Cortex of kidney (tissue), 1 donor: ENCODE results near the gene TEX13C.
"Not testable (repeated sequence)": the region's sequence is repeated elsewhere in the genome, so short reads cannot be mapped to it uniquely, and the experiment has no call there.

Source experiments
- DNase-seq: peaks from one replicate; lab custom pipeline; 2025; lab: John Stamatoyannopoulos, UW

Gene TEX13C

DNA sequence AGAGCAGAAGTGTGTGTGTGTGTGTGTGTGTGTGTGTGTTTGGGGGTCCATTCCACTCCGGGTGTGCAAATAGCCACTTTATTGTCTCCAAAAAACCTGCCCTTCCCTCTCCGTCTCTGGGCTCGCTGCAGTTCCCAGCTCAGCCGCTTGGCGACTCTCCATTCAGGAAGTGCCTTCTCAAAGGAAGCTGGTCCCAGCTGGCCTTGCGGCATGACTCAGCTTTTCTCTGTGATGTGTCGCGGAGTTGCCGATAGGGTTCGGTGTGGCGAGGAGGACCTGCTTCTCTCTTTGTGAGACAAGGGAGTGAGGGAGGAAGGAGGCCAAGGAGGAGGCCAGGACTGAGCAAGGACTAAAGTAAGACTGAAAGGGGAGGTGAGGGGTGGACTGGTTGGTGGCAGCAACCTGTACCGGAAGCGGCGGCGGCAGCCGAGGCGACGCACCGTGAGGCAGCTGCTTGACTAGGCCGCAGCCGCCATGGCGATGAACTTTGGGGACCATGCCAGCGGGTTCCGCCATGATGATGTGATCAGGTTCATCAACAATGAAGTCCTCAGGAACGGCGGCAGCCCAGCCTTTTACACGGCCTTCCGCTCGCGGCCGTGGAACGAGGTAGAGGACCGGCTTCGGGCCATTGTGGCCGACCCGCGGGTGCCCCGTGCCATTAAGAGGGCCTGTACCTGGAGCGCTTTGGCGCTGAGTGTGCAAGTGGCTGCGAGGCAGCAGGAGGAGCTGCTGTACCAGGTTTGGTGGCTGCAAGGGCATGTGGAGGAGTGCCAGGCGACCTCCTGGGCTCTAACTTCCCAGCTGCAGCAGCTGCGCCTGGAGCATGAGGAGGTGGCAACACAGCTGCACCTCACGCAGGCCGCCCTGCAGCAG is at the start of gene TEX13C:
Gene TEX13C, plus strand, starts transcription at position 226 of the 876 bp plus-strand sequence. Its CDS starts 249 bp downstream, at position 475.
- DNase-seq = no peak

DNA sequence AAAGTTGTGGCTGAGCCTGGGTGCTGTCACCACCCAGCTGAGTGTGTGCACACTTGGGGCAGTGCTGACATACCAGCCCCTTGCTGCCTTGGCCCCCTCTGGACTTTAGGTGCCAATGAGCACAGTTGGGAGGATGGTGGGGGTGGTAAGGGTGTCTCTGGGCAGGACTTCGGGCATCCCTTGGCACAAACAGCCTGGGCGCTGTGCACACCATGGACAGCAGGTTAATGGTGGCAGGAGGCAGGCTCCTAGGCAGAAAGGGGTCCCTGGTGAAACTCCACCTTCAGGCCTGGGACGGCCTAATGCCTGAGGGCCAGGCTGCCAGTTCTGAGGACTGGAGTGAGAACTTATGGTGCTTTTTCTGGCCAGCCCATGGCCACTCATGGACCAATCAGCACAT is 32.4 kb upstream of the TEX13C start:
- DNase-seq = no peak

DNA sequence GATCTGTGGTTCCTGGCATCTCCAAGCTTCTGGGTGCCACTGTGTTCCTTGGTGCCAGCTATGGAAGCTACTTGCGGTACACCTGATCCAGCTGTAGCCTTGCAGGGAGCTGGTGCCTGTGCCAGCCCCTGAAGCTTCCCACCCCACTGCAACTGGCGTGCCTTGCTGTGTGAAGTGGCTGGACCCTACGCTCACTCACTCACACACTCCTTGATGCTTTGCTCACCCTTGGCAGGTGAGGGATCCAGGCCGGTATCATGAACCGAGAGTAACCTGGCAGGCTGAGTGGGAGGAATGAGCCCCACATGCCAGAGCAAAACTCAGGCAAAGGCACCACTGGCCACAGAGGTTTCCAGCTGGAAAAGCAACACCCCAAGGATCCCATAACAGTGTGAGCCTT is 31.3 kb upstream of the TEX13C start:
- DNase-seq = no peak

DNA sequence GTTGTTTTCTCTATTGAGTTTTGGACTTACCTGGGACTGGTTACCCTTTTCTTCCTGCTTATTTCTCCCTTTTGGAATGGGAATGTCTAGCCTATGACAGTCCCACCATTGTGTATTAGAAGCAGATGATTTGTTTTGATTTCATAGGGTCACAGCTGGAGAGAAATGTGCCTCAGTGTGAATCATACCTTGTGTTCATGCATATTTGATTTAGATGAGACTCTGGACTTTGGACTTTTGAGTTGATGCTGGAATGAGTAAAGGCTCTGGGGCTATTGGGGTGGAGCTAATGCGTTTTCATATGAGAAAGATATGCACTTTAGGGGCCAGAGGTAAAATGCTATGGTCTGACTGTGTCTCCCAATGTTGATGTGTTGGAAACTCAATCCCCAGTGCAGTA is 30.5 kb upstream of the TEX13C start:
- DNase-seq = no peak

DNA sequence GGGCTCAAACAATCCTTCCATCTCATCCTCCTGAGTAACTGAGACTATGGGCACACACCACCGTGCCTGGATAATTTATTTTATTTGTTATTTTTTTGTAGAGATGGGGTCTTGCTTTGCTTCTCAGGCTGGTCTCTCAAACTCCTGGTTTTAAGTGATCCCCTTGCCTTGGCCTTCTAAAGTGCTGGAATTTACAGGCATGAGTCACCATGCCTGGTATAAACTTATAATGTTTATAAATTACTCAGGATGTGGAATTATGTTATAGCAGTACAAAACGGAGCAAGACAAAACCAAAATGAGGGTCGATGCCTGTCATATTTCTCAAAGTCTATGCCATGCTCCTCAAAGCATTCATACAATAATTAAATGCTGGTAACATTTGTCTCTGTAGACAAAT is 29.8 kb upstream of the TEX13C start:
- no peak for DNase-seq

DNA sequence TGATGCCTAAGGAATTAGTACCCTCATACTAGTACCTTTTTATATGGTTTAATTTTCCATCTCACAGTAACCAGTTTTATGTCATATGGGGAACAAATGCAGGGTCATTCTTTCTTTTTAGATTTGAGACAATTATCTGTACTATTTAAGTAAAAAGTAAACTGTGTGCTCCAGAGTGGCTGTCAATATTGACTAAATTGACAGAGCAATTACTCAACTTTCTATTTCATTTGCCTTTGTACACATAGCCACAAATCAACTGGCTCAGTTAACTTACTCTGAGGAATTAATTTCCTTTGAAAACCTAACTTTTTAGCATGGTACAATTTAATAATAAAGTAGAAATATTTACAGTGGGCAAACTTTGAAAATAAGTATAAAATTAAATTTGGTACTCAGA is 28.5 kb upstream of the TEX13C start:
- no peak for DNase-seq

DNA sequence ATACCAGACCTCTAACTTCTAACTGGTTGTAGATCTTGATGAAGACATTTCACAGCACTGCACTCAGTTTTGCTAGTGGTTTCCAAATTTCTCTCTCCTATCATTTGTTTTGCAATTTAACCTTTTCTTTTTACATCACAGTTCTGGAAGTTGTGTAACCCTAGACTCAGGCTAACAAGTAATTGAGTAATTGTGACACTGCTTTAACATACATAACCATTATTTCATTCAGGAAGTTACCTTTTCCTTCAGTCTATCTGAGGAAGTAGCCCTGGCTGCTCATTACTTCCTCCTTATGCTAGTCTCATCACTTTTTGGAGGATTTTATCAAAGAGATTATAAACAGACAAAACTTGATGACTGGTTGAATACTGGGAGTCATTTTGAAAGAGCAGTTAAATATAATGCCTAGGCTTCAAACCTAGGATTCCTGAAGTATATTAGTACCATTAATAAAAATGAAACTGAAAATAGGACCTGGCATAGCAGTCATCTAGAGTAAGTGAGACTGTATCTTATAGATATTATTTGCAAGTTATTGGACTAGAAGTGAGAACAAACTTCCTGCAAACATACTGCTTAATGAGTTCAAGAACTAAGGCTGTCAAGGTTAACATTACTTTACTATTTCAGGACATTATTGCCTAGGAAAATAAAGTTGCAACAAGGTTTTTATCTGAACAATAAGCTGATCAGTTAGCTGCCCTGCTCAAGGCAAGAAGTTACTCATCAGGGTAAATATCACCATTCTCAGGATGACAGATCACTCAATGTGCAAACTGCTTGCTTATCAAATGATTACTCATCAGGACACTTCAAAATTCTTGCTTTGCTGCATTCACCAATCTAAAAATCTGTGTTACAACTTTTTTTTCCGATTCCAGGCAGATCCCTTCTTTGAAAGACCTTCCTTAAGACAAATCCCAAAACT is 25.6 kb upstream of the TEX13C start:
- no peak for DNase-seq

DNA sequence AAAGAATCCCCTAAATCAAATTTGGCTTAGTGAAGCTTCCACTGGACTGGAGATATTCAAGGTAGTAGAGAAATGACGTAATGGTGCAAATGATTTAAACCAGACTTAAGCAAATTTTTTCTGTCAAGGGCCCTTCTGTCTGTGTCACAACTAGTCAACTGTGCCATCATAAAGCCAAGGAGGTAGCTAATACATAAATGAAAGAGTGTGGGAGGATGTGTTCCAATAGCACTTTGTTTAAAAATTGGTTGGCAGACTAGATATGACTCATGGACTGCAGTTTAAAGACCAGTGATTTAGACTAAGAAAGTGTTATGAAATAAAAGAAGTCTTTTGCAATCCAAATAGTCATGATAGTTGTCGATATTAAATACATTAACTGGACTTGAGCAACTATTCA is 24.3 kb upstream of the TEX13C start:
- no peak for DNase-seq

DNA sequence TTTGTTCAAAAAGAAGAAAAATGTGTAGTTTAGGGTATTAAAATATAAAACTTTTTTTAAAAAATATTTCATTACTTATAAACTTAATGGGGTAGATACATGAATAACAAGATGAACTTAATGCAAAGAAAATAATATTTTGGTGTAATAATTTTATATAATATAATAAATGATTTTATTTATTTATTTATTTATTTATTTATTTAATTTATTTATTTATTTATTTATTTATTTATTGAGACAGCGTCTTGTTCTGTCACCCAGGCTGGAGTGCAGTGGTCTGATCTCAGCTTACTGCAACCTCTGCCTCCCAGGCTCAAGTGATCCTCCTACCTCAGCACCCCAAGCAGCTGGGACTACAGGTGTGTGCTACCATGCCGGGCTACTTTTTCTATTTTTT is 20.8 kb upstream of the TEX13C start:
- no peak for DNase-seq

DNA sequence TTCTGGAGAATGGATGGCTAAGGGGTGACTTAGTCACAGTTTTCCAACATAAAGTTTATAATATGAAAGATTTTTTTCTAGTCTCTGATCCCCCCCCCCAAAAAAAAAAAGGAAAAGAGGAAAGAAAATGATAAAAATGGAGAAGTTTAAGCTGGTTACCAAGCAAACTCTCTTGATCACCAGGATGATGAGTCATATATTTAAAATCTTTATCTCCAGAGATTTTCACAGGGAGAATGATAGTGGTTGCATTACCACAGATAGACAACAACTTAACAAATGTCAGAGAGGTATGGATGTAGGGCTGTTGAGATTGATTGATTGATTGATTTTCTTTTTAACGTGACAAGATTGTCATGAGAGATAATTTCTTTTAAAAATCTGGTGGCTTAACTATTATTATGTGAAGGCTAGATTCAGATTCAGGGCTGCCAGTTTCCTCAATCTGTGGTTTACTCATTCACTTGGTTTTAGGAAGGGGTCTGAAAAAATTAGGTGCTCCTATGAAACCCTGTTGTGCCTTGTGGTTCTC is 13.3 kb upstream of the TEX13C start:
- no peak for DNase-seq

DNA sequence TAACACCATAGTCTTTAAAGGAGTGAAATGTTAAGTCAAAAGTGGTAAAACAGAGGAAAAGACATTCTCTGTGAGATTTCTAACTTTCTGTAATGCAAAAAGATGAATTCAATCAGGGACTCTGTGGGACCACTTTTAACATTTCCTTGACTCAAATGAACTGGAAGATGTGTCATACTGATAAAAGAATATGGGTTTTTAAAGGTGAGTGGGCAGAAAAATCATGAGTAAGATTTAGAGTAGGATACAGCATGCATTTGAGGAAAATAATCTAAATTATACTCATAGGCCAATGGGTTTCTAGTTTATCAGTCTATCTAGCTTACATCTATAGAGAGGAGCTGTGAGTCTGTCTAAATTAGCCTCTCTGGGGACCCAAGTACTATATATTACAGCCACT is 11.0 kb upstream of the TEX13C start:
- DNase-seq = no peak

DNA sequence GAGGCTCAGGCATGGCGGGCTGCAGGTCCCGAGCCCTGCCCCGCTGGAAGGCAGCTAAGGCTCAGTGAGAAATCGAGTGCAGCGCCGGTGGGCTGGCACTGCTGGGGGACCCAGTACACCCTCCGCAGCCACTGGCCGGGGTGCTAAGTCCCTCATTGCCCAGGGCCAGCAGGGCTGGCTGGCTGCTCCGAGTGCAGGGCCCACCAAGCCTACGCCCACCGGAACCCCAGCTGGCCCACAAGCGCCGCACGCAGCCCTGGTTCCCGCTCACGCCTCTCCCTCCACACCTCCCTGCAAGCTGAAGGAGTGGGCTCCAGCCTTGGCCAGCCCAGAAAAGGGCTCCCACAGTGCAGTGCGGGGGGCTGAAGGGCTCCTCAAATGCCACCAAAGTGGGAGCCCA is 505 bp upstream of the TEX13C start:
- not testable (repeated sequence) for DNase-seq

DNA sequence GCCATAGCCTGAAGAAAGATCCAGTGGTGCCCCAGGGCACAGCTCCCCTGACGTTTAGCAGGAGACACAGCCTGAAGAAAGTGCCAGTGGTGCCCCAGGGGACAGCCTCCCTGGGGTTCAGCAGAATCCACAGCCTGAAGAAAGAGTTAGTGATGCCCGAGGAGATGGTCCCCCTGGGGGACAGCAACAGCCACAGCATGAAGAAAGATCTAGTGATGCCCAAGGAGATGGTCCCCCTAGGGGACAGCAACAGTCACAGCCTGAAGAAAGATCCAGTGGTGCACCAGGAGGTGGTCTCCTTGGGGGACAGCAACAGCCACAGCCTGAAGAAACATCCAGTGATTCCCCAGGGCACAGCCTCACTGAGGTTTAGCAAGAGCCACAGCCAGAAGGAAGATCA is 2.8 kb downstream of the TEX13C start:
- no peak for DNase-seq

DNA sequence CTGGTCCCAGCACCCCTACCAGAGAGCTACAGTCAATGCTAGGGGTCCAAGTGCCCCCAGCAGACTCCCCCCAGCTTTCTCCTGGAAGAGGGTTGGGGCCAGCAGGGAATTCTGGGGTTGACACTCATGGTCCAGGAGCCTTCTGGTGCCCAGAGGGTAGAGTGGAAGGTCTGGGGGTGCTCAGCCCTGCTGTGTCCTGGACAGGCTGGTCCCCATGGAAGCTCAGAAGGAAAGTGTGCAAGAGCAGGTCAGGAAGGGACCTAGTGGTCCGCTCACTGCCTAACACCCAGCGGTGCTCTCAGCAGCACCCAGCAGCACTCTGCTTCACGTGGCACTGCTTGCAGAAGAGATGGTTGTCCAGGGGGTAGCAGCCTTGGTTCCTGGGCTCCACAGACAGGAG is 6.9 kb downstream of the TEX13C start:
- no peak for DNase-seq

DNA sequence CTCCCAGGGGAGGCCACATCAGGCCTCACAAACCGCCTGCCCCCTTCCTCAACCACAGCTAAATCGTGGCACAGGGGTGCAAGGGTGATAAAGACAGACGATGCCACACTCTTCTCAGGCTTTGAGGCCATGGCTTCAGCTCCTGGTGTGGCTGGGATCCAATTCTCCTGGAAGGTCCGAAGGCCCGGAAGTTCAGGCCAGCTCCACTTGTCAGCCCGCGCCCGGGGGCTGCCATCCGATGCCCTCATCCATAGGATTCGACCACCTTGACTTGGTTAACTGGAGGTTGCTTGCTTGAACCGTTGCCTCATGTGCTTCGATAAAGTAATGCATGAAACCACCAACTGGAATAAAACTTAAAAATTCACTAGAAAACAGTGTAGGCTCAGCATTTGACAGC is 8.2 kb downstream of the TEX13C start:
- no peak for DNase-seq

DNA sequence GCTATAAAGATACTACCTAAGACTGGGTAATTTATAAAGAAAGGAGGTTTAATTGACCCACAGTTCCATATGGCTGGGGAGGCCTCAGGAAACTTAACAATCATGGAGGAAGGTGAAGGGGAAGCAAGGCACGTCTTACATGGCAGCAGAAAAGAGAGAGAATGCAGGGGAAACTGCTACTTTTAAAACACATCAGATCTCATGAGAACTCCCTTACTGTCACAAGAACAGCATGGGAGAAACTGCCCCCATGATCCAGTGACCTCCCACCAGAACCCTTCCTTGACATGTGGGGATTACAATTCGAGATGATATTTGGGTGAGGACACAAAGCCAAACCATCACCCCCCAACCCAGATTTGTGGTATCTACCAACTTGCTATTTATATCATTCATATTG is 13.9 kb downstream of the TEX13C start:
- DNase-seq = no peak

DNA sequence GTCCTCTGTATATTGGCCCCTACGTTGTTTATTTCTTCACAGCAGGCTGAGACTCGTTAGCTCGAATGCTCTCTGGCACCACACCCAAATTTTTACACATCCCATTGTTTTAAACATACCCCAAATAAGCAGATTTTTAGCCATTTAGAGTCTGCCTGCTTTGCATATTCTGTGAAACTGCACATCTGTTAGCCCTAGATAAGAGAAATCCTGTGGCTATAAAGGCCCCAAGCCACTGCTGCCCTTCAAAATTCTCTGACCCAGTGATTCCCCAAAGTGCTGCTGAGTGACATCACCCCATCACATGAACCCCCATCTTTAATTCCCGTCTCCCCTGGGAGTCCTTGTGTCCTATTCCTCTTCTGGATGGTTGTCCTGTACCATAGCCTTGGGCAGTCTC is 20.8 kb downstream of the TEX13C start:
- DNase-seq = no peak

DNA sequence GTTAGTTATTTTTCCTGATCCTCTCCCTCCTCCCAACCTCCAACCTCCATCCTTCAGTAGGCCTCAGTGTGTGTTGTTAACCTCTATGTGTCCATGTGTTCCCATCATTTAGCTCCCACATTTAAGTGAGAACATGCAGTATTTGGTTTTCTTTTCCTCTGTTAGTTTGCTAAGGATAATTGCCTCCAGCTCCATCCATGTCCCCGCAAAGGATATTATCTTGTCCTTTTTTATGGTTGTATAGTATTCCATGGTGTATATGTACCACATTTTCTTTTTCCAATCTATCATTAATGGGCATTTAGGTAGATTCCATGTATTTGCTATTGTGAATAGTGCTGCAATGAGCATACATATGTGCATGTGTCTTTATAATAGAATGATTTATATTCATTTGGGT is 54.5 kb downstream of the TEX13C start:
- DNase-seq = no peak
